Activated T-cell treated with anti-CD3 and anti-CD28 coated beads, Interleukin-2, amount 50 U/mL, for 72 hours (primary cell): ENCODE data around the gene SDR39U1. TPM values are rescaled to one million over a fixed set of nuclear protein-coding genes. Genes with fewer than 3 reads are reported as not detected.
A peak's percentile ranks its signal among the peaks of the same experiment; 100 is the strongest.

ENCODE experiments used
- ATAC-seq, 2 donors: fragments of 150-1000 bp; cut with Tn5 transposase; replicated peaks in 1 of 2; 2 replicates each; pipeline ENCODE4 v1.10.0; 2021; ENCODE audit warnings: moderate library complexity in 2 of 2, mild to moderate bottlenecking in 1 of 2
- DNase-seq, 2 donors: peaks; one replicate each; pipeline ENCODE4 v3.0.0; 2021 to 2022; ENCODE audit warnings: mixed read lengths in 1 of 2
- H3K27ac Mint-ChIP-seq: one replicate; pipeline ENCODE4 v1.8.0; 2022; ENCODE audit warnings: mild to moderate bottlenecking, moderate library complexity, mixed read lengths
- H3K27me3 Mint-ChIP-seq: one replicate; pipeline ENCODE4 v1.8.0; 2022; ENCODE audit warnings: low read depth, mixed read lengths
- H3K36me3 Mint-ChIP-seq, 2 donors: one replicate each; pipeline ENCODE4 v1.8.0; 2022; ENCODE audit warnings: mixed read lengths in 2 of 2, mild to moderate bottlenecking in 1 of 2; ENCODE audit not compliant: insufficient read depth in 2 of 2
- H3K4me1 Mint-ChIP-seq: one replicate; pipeline ENCODE4 v1.8.0; 2022; ENCODE audit warnings: low read depth, mixed read lengths
- H3K4me3 Mint-ChIP-seq, 2 donors: one replicate each; pipeline ENCODE4 v1.8.0; 2022; ENCODE audit warnings: mild to moderate bottlenecking in 2 of 2, mixed read lengths in 2 of 2, moderate library complexity in 2 of 2
- H3K9me3 Mint-ChIP-seq, 2 donors: one replicate each; pipeline ENCODE4 v1.8.0; 2022; ENCODE audit warnings: mixed read lengths in 2 of 2
- total RNA-seq, 2 donors: library from RNA; stranded (reverse); gene quantifications; one replicate each; pipeline ENCODE4 v1.2.3, GENCODE V29; 2022

SDR39U1 gene
- total RNA-seq, 2 donors from 2014 or later: 38.5 to 44.8 TPM

GRCh38 chr14:24431569-24432258 is 10.9 kb downstream of the SDR39U1 start:
- H3K4me1 Mint-ChIP-seq: peaks cover 50% of the 10 kb centered on the region
- H3K9me3 Mint-ChIP-seq: no peaks in the 10 kb centered on the region
- DNase-seq (peak; percentile 92 to 93), ATAC-seq (peak; percentile 57 to 61)
- peak overlapping the region; percentile 90 to 93 for H3K4me3 Mint-ChIP-seq
- peak overlapping the region; percentile 86 for H3K27ac Mint-ChIP-seq
- no peaks in the 10 kb centered on the region for H3K27me3 Mint-ChIP-seq
- H3K36me3 Mint-ChIP-seq: peaks cover 10 to 24% of the 10 kb centered on the region in 2 donors

GRCh38 chr14:24430682-24431568 is 11.7 kb downstream of the SDR39U1 start:
- Mint-ChIP-seq H3K27me3 (no peaks in the 10 kb centered on the region), H3K4me1 (peaks cover 54% of the 10 kb centered on the region), H3K27ac (peak overlapping the region; percentile 86), H3K4me3 (peak overlapping the region; percentile 90 to 93), H3K36me3 (peaks cover 10 to 23% of the 10 kb centered on the region in 2 donors), H3K9me3 (no peaks in the 10 kb centered on the region)
- peak; percentile 52 to 60 for ATAC-seq
- peak; percentile 78 to 80 for DNase-seq

- Mint-ChIP-seq H3K36me3 (peaks cover 10 to 19% of the 10 kb centered on the region in 2 donors), H3K4me1 (peaks cover 59% of the 10 kb centered on the region), H3K4me3 (peak overlapping the region; percentile 90 to 93), H3K27me3 (no peaks in the 10 kb centered on the region), H3K27ac (peak overlapping the region; percentile 86), H3K9me3 (no peaks in the 10 kb centered on the region)
- ATAC-seq (peak; percentile 71 to 72), DNase-seq (peak; percentile 77 to 83)
Measured at GRCh38 chr14:24430143-24430681, 12.4 kb downstream of the SDR39U1 start.

- H3K27me3 Mint-ChIP-seq: no peaks in the 10 kb centered on the region
- peaks cover 10 to 19% of the 10 kb centered on the region in 2 donors for H3K36me3 Mint-ChIP-seq
- H3K27ac Mint-ChIP-seq: peak within 1 kb of the TSS; percentile 96
- peak; percentile 92 to 93 for DNase-seq
- ATAC-seq: peak; percentile 86 to 88
- H3K4me1 Mint-ChIP-seq: peaks cover 57% of the 10 kb centered on the region
- H3K9me3 Mint-ChIP-seq: no peaks in the 10 kb centered on the region
- peak within 1 kb of the TSS; percentile 92 to 93 for H3K4me3 Mint-ChIP-seq
Measured at GRCh38 chr14:24429395-24430142, 13.0 kb downstream of the SDR39U1 start, which contains the start of the genes CBLN3 and KHNYN. Gene CBLN3 (minus strand): TSS chr14:24429668. CDS start chr14:24429054, 614 bp downstream. Gene KHNYN (plus strand): TSS chr14:24429954. CDS start chr14:24430731, 777 bp downstream.

GRCh38 chr14:24428628-24429394 is 13.8 kb downstream of the SDR39U1 start:
- DNase-seq (no peak), ATAC-seq (no peak)
- H3K4me1 Mint-ChIP-seq: peaks cover 55% of the 10 kb centered on the region
- H3K4me3 Mint-ChIP-seq: peak overlapping the region; percentile 92
- peak overlapping the region; percentile 96 for H3K27ac Mint-ChIP-seq
- no peaks in the 10 kb centered on the region for H3K27me3 Mint-ChIP-seq
- H3K9me3 Mint-ChIP-seq: no peaks in the 10 kb centered on the region
- H3K36me3 Mint-ChIP-seq: peaks cover 10 to 19% of the 10 kb centered on the region in 2 donors

GRCh38 chr14:24427537-24428508 is 14.8 kb downstream of the SDR39U1 start:
- Mint-ChIP-seq H3K9me3 (no peaks in the 10 kb centered on the region), H3K27ac (peak overlapping the region; percentile 44), H3K27me3 (no peaks in the 10 kb centered on the region), H3K4me3 (peak overlapping the region; percentile 61 to 62), H3K4me1 (peaks cover 55% of the 10 kb centered on the region), H3K36me3 (peaks cover 6 to 10% of the 10 kb centered on the region in 2 donors)
- no peak for ATAC-seq
- no peak for DNase-seq

- H3K27me3 Mint-ChIP-seq: no peaks in the 10 kb centered on the region
Measured at GRCh38 chr14:24426912-24427536, 15.6 kb downstream of the SDR39U1 start.

GRCh38 chr14:24426150-24426911 is 16.2 kb downstream of the SDR39U1 start:
- no peak for DNase-seq
- Mint-ChIP-seq H3K27me3 (no peaks in the 10 kb centered on the region), H3K4me1 (peaks cover 47% of the 10 kb centered on the region), H3K36me3 (peaks cover 3% of the 10 kb centered on the region in 2 donors), H3K4me3 (peak overlapping the region in 1 of 2 donors; percentile 60), H3K27ac (peak overlapping the region; percentile 81), H3K9me3 (no peaks in the 10 kb centered on the region)
- ATAC-seq: no peak

More at GRCh38 chr14:24426912-24427536, 15.6 kb downstream of the SDR39U1 start:
- DNase-seq: no peak
- Mint-ChIP-seq H3K36me3 (peaks cover 5 to 9% of the 10 kb centered on the region in 2 donors), H3K4me3 (no peak overlapping the region), H3K9me3 (no peaks in the 10 kb centered on the region), H3K27ac (no peak overlapping the region), H3K4me1 (peaks cover 54% of the 10 kb centered on the region)
- ATAC-seq: no peak

GRCh38 chr14:24425704-24426103 is 16.9 kb downstream of the SDR39U1 start:
- no peaks in the 10 kb centered on the region for H3K27me3 Mint-ChIP-seq
- no peaks in the 10 kb centered on the region for H3K36me3 Mint-ChIP-seq
- DNase-seq: no peak
- ATAC-seq: peak in 1 of 2 donors; percentile 4
- no peaks in the 10 kb centered on the region for H3K9me3 Mint-ChIP-seq
- peak overlapping the region; percentile 81 for H3K27ac Mint-ChIP-seq
- H3K4me3 Mint-ChIP-seq: peak overlapping the region in 1 of 2 donors; percentile 60
- H3K4me1 Mint-ChIP-seq: peaks cover 42% of the 10 kb centered on the region
